ENCODE data around the gene FBXO34.

GRCh38 chr14:55288439-55288838 is 17.2 kb downstream of the FBXO34 start:
- TF ChIP-seq, protein P1, sequence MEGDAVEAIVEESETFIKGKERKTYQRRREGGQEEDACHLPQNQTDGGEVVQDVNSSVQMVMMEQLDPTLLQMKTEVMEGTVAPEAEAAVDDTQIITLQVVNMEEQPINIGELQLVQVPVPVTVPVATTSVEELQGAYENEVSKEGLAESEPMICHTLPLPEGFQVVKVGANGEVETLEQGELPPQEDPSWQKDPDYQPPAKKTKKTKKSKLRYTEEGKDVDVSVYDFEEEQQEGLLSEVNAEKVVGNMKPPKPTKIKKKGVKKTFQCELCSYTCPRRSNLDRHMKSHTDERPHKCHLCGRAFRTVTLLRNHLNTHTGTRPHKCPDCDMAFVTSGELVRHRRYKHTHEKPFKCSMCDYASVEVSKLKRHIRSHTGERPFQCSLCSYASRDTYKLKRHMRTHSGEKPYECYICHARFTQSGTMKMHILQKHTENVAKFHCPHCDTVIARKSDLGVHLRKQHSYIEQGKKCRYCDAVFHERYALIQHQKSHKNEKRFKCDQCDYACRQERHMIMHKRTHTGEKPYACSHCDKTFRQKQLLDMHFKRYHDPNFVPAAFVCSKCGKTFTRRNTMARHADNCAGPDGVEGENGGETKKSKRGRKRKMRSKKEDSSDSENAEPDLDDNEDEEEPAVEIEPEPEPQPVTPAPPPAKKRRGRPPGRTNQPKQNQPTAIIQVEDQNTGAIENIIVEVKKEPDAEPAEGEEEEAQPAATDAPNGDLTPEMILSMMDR (IDR thresholded peaks at IDR 0.05), result no peak
- TF ChIP-seq POLR2A (IDR thresholded peaks at IDR 0.05), result no peak

Measured in thyroid gland (tissue), 4 donors.